ENCODE results near the gene SLC16A14.

GRCh38 chr2:230097841-230098240 lies 29.1 kb upstream of the SLC16A14 start:
- TF ChIP-seq TEAD4 (IDR thresholded peaks at IDR 0.05; ENCODE audit: borderline replicate concordance, insufficient read depth) (no peak), CTCF (IDR thresholded peaks at IDR 0.05) (no peak), NFIC (IDR thresholded peaks at IDR 0.05; ENCODE audit: borderline replicate concordance) (no peak), EP300 (IDR thresholded peaks at IDR 0.05; ENCODE audit: borderline replicate concordance in 1 of 2, low read depth in 1 of 2, low read length in 1 of 2) (no peak), MAX (IDR thresholded peaks at IDR 0.05; ENCODE audit: low read depth) (no peak), FOSL2 (IDR thresholded peaks at IDR 0.05; ENCODE audit: borderline replicate concordance, low read depth) (no peak)

Measured in SK-N-SH (cell line).